HEK293 (cell line): ENCODE results near the gene SLC38A8.

ENCODE experiments used
- CTCF ChIA-PET: fragments of 350-600 bp; formaldehyde crosslinking; extraction: SDS; loops from one replicate; lab custom pipeline; 2021; ENCODE audit warnings: antibody characterized with exemption; lab: Yijun Ruan, JAX
- POLR2A ChIA-PET: fragments of 300-600 bp; formaldehyde crosslinking; extraction: SDS; loops from one replicate; lab custom pipeline; 2020; ENCODE audit warnings: antibody characterized with exemption, inconsistent platforms; lab: Yijun Ruan, JAX
- H3K27ac ChIP-seq: fragments of 200-500 bp; sonication (Bioruptor generic); 2 replicates; pipeline ENCODE4 v1.5.1; 2014; ENCODE audit warnings: low read depth, low read length, control low read depth, inconsistent platforms; ENCODE audit errors: extremely low read depth
- H3K36me3 ChIP-seq, 2 experiments: fragments of 200-500 bp in 1 of 2; sonication (Bioruptor generic) in 1 of 2; 1 replicate in 1 of 2; 2 replicates in 1 of 2; pipeline ENCODE4 v1.5.1; 2014 to 2017; ENCODE audit warnings: inconsistent platforms in 2 of 2, low read length in 2 of 2; ENCODE audit not compliant: control insufficient read depth in 2 of 2, insufficient read depth in 1 of 2
- H3K4me1 ChIP-seq: fragments of 200-500 bp; sonication (Bioruptor generic); 2 replicates; pipeline ENCODE4 v1.5.1; 2014; ENCODE audit warnings: mild to moderate bottlenecking, low read length, inconsistent platforms; ENCODE audit not compliant: control insufficient read depth, insufficient read depth
- H3K4me3 ChIP-seq: 2 replicates; pipeline ENCODE4 v1.5.1; 2011; ENCODE audit warnings: low read depth, mild to moderate bottlenecking, control low read depth, low read length, moderate library complexity
- H3K9me3 ChIP-seq: fragments of 200-500 bp; sonication (Bioruptor generic); 2 replicates; pipeline ENCODE4 v1.5.1; 2014; ENCODE audit warnings: low read depth, low read length, inconsistent platforms; ENCODE audit not compliant: control insufficient read depth, insufficient read depth
- HOXA7 ChIP-seq: sonication (generic); formaldehyde crosslinking; IDR thresholded peaks from 2 replicates; pipeline ENCODE4 v1.8.1; 2022; ENCODE audit warnings: missing genetic modification reagents, borderline replicate concordance
- IKZF3 ChIP-seq: fragments of 450-650 bp; IDR thresholded peaks from 2 replicates; pipeline ENCODE4 v1.5.0; 2018; ENCODE audit warnings: missing biosample characterization, mild to moderate bottlenecking, missing genetic modification characterization, moderate library complexity
- REPIN1 ChIP-seq: fragments of 450-650 bp; formaldehyde crosslinking; IDR thresholded peaks from 2 replicates; pipeline ENCODE4 v1.5.1; 2017; ENCODE audit warnings: missing biosample characterization, missing genetic modification characterization, low read depth
- SETDB1 ChIP-seq: IDR thresholded peaks from one replicate; pipeline ENCODE4 v1.6.1; 2017; ENCODE audit warnings: mild to moderate bottlenecking, low read length, moderate library complexity, mixed read lengths; ENCODE audit not compliant: insufficient read length
- SP3 ChIP-seq: fragments of 450-650 bp; formaldehyde crosslinking; IDR thresholded peaks from 2 replicates; pipeline ENCODE4 v1.5.1; 2016; ENCODE audit warnings: missing biosample characterization, missing genetic modification characterization
- ZBTB17 ChIP-seq: fragments of 450-650 bp; formaldehyde crosslinking; IDR thresholded peaks from 2 replicates; pipeline ENCODE4 v1.5.1; 2016; ENCODE audit warnings: missing biosample characterization, missing genetic modification characterization
- ZNF10 ChIP-seq: fragments of 450-650 bp; formaldehyde crosslinking; IDR thresholded peaks from 2 replicates; pipeline ENCODE4 v1.5.1; 2017; ENCODE audit warnings: missing biosample characterization, missing genetic modification characterization
- ZNF155 ChIP-seq: fragments of 450-650 bp; formaldehyde crosslinking; IDR thresholded peaks from 2 replicates; pipeline ENCODE4 v1.5.1; 2016; ENCODE audit warnings: missing biosample characterization, missing genetic modification characterization
- ZNF248 ChIP-seq: fragments of 450-650 bp; formaldehyde crosslinking; IDR thresholded peaks from 2 replicates; pipeline ENCODE4 v1.5.1; 2017; ENCODE audit warnings: missing biosample characterization, missing genetic modification characterization
- ZNF37A ChIP-seq: fragments of 450-650 bp; IDR thresholded peaks from 2 replicates; pipeline ENCODE4 v1.5.1; 2018; ENCODE audit warnings: missing biosample characterization, missing genetic modification characterization
- ZNF449 ChIP-seq: fragments of 450-650 bp; formaldehyde crosslinking; IDR thresholded peaks from 2 replicates; pipeline ENCODE4 v1.5.1; 2017; ENCODE audit warnings: missing biosample characterization, mild to moderate bottlenecking, missing genetic modification characterization, moderate library complexity
- ZNF488 ChIP-seq: fragments of 450-650 bp; formaldehyde crosslinking; IDR thresholded peaks from 2 replicates; pipeline ENCODE4 v1.5.1; 2016; ENCODE audit warnings: missing biosample characterization, missing genetic modification characterization
- ZNF549 ChIP-seq: fragments of 450-650 bp; IDR thresholded peaks from 2 replicates; pipeline ENCODE4 v1.5.1; 2018; ENCODE audit warnings: missing biosample characterization, missing genetic modification characterization, mild to moderate bottlenecking, inconsistent platforms, moderate library complexity
- ZNF560 ChIP-seq: fragments of 450-650 bp; formaldehyde crosslinking; IDR thresholded peaks from 2 replicates; pipeline ENCODE4 v1.5.1; 2017; ENCODE audit warnings: missing biosample characterization, missing genetic modification characterization, borderline replicate concordance
- ZNF585B ChIP-seq: fragments of 450-650 bp; formaldehyde crosslinking; IDR thresholded peaks from 2 replicates; pipeline ENCODE4 v1.5.1; 2016; ENCODE audit warnings: missing biosample characterization, missing genetic modification characterization
- ZNF623 ChIP-seq: fragments of 450-650 bp; formaldehyde crosslinking; IDR thresholded peaks from 2 replicates; pipeline ENCODE4 v1.5.1; 2016; ENCODE audit warnings: missing biosample characterization, missing genetic modification characterization
- ZNF670 ChIP-seq: fragments of 450-650 bp; formaldehyde crosslinking; IDR thresholded peaks from 2 replicates; pipeline ENCODE4 v1.5.1; 2016; ENCODE audit warnings: missing biosample characterization, missing genetic modification characterization, low read depth
- ZNF777 ChIP-seq: fragments of 450-650 bp; formaldehyde crosslinking; IDR thresholded peaks from 2 replicates; pipeline ENCODE4 v1.5.1; 2017; ENCODE audit warnings: missing biosample characterization, missing genetic modification characterization, borderline replicate concordance
- ZSCAN23 ChIP-seq: fragments of 450-650 bp; formaldehyde crosslinking; IDR thresholded peaks from 2 replicates; pipeline ENCODE4 v1.5.1; 2016; ENCODE audit warnings: missing biosample characterization, missing genetic modification characterization
- TF ChIP-seq, protein P1 (sequence below): fragments of 450-650 bp; formaldehyde crosslinking; IDR thresholded peaks from 2 replicates; pipeline ENCODE4 v1.5.1; 2016; ENCODE audit warnings: missing biosample characterization, missing genetic modification characterization, borderline replicate concordance
- TF ChIP-seq, protein P2 (sequence below): fragments of 450-650 bp; formaldehyde crosslinking; IDR thresholded peaks from 2 replicates; pipeline ENCODE4 v1.5.1; 2016; ENCODE audit warnings: missing biosample characterization, missing genetic modification characterization, borderline replicate concordance

SLC38A8 gene

DNA sequence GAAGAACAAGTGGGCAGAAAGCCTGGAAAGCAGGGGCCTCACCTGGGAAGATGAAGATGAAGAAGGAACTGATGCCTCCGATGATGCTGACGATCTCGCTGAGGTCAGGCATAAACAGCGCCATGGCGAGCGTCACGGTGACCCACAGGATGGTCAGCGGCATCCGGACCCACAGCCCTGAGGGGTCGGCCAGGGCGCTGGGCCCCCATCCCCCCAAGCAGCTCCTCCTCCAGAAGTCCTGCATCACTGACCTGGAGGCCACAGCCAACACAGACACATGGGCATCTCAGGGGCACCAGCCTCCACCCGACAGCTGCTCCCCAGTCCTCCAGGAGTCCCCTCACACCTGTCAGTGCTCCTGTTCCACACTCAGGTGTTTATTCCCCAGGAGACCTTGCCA lies 26.1 kb downstream of the SLC38A8 start:
- no peak for TF ChIP-seq ZNF549 (tag by site-specific recombination)
- TF ChIP-seq SETDB1, result no peak
- no peak for TF ChIP-seq REPIN1 (tag by site-specific recombination)
- no peak for TF ChIP-seq ZNF488 (tag by site-specific recombination)
- TF ChIP-seq ZNF777 (tag by site-specific recombination), result no peak
- TF ChIP-seq ZSCAN23 (tag by site-specific recombination), result no peak
- no peak for TF ChIP-seq IKZF3 (tag by site-specific recombination)
- TF ChIP-seq ZNF248 (tag by site-specific recombination), result no peak
- no peak for TF ChIP-seq ZNF585B (tag by site-specific recombination)
- TF ChIP-seq ZBTB17 (tag by site-specific recombination), result no peak
- TF ChIP-seq HOXA7 (CRISPR knock-in tag), result no peak
- TF ChIP-seq, protein P1, sequence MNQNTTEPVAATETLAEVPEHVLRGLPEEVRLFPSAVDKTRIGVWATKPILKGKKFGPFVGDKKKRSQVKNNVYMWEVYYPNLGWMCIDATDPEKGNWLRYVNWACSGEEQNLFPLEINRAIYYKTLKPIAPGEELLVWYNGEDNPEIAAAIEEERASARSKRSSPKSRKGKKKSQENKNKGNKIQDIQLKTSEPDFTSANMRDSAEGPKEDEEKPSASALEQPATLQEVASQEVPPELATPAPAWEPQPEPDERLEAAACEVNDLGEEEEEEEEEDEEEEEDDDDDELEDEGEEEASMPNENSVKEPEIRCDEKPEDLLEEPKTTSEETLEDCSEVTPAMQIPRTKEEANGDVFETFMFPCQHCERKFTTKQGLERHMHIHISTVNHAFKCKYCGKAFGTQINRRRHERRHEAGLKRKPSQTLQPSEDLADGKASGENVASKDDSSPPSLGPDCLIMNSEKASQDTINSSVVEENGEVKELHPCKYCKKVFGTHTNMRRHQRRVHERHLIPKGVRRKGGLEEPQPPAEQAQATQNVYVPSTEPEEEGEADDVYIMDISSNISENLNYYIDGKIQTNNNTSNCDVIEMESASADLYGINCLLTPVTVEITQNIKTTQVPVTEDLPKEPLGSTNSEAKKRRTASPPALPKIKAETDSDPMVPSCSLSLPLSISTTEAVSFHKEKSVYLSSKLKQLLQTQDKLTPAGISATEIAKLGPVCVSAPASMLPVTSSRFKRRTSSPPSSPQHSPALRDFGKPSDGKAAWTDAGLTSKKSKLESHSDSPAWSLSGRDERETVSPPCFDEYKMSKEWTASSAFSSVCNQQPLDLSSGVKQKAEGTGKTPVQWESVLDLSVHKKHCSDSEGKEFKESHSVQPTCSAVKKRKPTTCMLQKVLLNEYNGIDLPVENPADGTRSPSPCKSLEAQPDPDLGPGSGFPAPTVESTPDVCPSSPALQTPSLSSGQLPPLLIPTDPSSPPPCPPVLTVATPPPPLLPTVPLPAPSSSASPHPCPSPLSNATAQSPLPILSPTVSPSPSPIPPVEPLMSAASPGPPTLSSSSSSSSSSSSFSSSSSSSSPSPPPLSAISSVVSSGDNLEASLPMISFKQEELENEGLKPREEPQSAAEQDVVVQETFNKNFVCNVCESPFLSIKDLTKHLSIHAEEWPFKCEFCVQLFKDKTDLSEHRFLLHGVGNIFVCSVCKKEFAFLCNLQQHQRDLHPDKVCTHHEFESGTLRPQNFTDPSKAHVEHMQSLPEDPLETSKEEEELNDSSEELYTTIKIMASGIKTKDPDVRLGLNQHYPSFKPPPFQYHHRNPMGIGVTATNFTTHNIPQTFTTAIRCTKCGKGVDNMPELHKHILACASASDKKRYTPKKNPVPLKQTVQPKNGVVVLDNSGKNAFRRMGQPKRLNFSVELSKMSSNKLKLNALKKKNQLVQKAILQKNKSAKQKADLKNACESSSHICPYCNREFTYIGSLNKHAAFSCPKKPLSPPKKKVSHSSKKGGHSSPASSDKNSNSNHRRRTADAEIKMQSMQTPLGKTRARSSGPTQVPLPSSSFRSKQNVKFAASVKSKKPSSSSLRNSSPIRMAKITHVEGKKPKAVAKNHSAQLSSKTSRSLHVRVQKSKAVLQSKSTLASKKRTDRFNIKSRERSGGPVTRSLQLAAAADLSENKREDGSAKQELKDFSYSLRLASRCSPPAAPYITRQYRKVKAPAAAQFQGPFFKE (tag by site-specific recombination), result no peak
- no peak for TF ChIP-seq ZNF560 (tag by site-specific recombination)
- no peak for TF ChIP-seq ZNF623
- no peak for TF ChIP-seq ZNF37A
- TF ChIP-seq SP3 (tag by site-specific recombination), result no peak
- TF ChIP-seq ZNF155 (tag by site-specific recombination), result no peak
- no peak overlapping the region for H3K4me3 ChIP-seq
- no peak overlapping the region for H3K27ac ChIP-seq
- ChIA-PET CTCF (no interaction called here), POLR2A (no interaction called here)
- H3K4me1 ChIP-seq, result no peaks in the 10 kb centered on the region
- H3K36me3 ChIP-seq, result no peaks in the 10 kb centered on the region
- no peaks in the 10 kb centered on the region for H3K9me3 ChIP-seq

DNA sequence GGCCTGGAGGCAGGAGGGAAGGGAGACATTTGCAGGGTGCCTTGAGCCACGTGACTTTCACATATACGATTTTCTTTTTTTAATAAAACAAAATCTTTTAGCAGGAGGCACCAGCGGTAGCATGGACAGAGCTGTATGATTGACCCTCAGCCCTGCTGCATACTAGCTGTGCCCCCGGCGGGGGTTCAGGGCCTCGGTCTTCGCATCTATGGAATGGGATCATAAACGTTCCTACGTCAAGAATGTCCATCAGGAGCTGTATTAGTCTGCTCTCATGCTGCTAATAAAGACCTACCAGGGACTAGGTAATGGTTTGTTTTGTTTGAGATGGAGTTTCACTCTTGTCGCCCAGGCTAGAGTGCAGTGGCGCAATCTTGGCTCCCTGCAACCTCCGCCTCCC lies 27.2 kb downstream of the SLC38A8 start:
- H3K36me3 ChIP-seq, result no peaks in the 10 kb centered on the region
- ChIA-PET POLR2A (no interaction called here), CTCF (interaction anchor here (1.6 kb wide), 1 partner anchor 28 kb away, joined by 4 read pairs; no protein-coding TSS in a partner anchor)
- no peak overlapping the region for H3K27ac ChIP-seq
- H3K4me3 ChIP-seq, result no peak overlapping the region
- no peaks in the 10 kb centered on the region for H3K9me3 ChIP-seq
- H3K4me1 ChIP-seq, result no peaks in the 10 kb centered on the region
- TF ChIP-seq, protein P2, sequence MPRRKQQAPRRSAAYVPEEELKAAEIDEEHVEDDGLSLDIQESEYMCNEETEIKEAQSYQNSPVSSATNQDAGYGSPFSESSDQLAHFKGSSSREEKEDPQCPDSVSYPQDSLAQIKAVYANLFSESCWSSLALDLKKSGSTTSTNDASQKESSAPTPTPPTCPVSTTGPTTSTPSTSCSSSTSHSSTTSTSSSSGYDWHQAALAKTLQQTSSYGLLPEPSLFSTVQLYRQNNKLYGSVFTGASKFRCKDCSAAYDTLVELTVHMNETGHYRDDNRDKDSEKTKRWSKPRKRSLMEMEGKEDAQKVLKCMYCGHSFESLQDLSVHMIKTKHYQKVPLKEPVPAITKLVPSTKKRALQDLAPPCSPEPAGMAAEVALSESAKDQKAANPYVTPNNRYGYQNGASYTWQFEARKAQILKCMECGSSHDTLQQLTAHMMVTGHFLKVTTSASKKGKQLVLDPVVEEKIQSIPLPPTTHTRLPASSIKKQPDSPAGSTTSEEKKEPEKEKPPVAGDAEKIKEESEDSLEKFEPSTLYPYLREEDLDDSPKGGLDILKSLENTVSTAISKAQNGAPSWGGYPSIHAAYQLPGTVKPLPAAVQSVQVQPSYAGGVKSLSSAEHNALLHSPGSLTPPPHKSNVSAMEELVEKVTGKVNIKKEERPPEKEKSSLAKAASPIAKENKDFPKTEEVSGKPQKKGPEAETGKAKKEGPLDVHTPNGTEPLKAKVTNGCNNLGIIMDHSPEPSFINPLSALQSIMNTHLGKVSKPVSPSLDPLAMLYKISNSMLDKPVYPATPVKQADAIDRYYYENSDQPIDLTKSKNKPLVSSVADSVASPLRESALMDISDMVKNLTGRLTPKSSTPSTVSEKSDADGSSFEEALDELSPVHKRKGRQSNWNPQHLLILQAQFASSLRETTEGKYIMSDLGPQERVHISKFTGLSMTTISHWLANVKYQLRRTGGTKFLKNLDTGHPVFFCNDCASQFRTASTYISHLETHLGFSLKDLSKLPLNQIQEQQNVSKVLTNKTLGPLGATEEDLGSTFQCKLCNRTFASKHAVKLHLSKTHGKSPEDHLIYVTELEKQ (tag by site-specific recombination), result no peak
- TF ChIP-seq ZNF449 (tag by site-specific recombination) (no peak), ZNF670 (tag by site-specific recombination) (no peak), ZNF37A (no peak), ZNF10 (tag by site-specific recombination) (no peak)
